Measurements from ENCODE around the gene CRAT. TPM values are rescaled to one million over a fixed set of nuclear protein-coding genes. Genes with fewer than 3 reads are reported as not detected.
A peak's percentile ranks its signal among the peaks of the same experiment; 100 is the strongest.

Gene CRAT
- total and polyA plus RNA-seq, 12 donors = 19.5 to 84.7 (median 72.1) TPM

DNA sequence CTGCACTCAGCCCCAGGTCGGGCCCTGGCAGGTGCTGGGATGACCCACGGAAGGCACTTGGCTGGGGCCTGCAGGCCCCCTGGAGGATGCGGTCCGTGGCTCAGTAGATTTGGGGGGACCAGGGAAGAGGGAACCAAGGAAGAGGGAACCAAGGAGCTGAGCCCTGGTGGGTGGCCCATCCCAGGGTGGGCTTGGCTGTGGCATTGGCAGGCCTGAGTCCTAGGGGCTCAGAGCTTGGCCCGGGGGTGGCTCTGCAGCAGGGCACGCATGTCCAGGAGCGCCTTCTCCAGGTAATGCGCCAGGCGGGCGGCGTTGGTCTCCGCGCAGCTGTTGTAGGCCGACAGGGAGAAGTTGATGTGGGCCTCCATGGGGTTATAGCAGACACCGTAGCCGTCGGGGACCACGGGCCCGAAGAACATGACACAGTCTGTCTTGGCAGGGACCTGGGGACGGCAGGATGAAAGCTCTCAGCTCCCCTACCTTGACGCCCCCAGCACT is 15.4 kb downstream of the CRAT start:
- peak overlapping the region in 2 of 10 donors; percentile 35 to 53 for H3K27ac ChIP-seq
- 95 to 96% methylated on average over 21 of the region's 21 CpGs for WGBS, 2 donors
- no peak overlapping the region for H3K4me3 ChIP-seq
- peak in 3 of 8 donors; percentile 3 to 10 (median 4) for ATAC-seq
- intact Hi-C loops (cut with DNase I) = no loop called here
- H3K36me3 ChIP-seq = peaks cover 0 to 56% (median 20%) of the 10 kb centered on the region in 9 donors
- no peaks in the 10 kb centered on the region for H3K27me3 ChIP-seq
- DNase-seq = no peak
- TF ChIP-seq, protein P1, sequence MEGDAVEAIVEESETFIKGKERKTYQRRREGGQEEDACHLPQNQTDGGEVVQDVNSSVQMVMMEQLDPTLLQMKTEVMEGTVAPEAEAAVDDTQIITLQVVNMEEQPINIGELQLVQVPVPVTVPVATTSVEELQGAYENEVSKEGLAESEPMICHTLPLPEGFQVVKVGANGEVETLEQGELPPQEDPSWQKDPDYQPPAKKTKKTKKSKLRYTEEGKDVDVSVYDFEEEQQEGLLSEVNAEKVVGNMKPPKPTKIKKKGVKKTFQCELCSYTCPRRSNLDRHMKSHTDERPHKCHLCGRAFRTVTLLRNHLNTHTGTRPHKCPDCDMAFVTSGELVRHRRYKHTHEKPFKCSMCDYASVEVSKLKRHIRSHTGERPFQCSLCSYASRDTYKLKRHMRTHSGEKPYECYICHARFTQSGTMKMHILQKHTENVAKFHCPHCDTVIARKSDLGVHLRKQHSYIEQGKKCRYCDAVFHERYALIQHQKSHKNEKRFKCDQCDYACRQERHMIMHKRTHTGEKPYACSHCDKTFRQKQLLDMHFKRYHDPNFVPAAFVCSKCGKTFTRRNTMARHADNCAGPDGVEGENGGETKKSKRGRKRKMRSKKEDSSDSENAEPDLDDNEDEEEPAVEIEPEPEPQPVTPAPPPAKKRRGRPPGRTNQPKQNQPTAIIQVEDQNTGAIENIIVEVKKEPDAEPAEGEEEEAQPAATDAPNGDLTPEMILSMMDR (IDR thresholded peaks at IDR 0.05) = no peak
- peaks cover 0 to 10% (median 0%) of the 10 kb centered on the region in 9 donors for H3K4me1 ChIP-seq
- no peaks in the 10 kb centered on the region for H3K9me3 ChIP-seq

- H3K36me3 ChIP-seq = peaks cover 0 to 61% (median 20%) of the 10 kb centered on the region in 9 donors
- H3K27ac ChIP-seq = peak overlapping the region in 6 of 10 donors; percentile 29 to 53 (median 38)
- intact Hi-C loops (cut with DNase I) = no loop called here
- WGBS, 2 donors = 83 to 87% methylated on average over 13 of the region's 13 CpGs
- H3K9me3 ChIP-seq = no peaks in the 10 kb centered on the region
- DNase-seq = no peak
- no peak overlapping the region for H3K4me3 ChIP-seq
- H3K27me3 ChIP-seq = no peaks in the 10 kb centered on the region
- peaks cover 0 to 10% (median 0%) of the 10 kb centered on the region in 9 donors for H3K4me1 ChIP-seq
- TF ChIP-seq, protein P1 (IDR thresholded peaks at IDR 0.05) = no peak
- ATAC-seq = peak; percentile 31 to 73 (median 58)
Measured at GRCh38 chr9:129094387-129095169, 16.0 kb downstream of the CRAT start.

GRCh38 chr9:129093602-129094386 is 16.8 kb downstream of the CRAT start:
- Histone ChIP-seq H3K27ac (peak overlapping the region in 5 of 10 donors; percentile 29 to 53 (median 35)), H3K36me3 (peaks cover 0 to 66% (median 20%) of the 10 kb centered on the region in 9 donors), H3K9me3 (no peaks in the 10 kb centered on the region), H3K27me3 (no peaks in the 10 kb centered on the region), H3K4me3 (no peak overlapping the region), H3K4me1 (peaks cover 0 to 10% (median 0%) of the 10 kb centered on the region in 9 donors)
- TF ChIP-seq, protein P1 (IDR thresholded peaks at IDR 0.05) = no peak
- 85 to 87% methylated on average over 20 of the region's 20 CpGs for WGBS, 2 donors
- intact Hi-C loops (cut with DNase I) = no loop called here
- DNase-seq (no peak), ATAC-seq (peak in 4 of 8 donors; percentile 6 to 10 (median 7))

GRCh38 chr9:129089246-129089645 is 21.3 kb downstream of the CRAT start:
- Histone ChIP-seq H3K4me1 (peaks cover 0 to 3% (median 0%) of the 10 kb centered on the region in 9 donors), H3K4me3 (no peak overlapping the region), H3K36me3 (peaks cover 0 to 66% (median 24%) of the 10 kb centered on the region in 9 donors), H3K27ac (no peak overlapping the region), H3K9me3 (no peaks in the 10 kb centered on the region), H3K27me3 (no peaks in the 10 kb centered on the region)
- 91 to 93% methylated on average over 15 of the region's 15 CpGs for WGBS, 2 donors
- TF ChIP-seq, protein P1 (IDR thresholded peaks at IDR 0.05) = no peak
- ATAC-seq (no peak), DNase-seq (no peak)
- intact Hi-C loops (cut with DNase I) = no loop called here
